KMS-11 (cell line): Measurements from ENCODE around the gene LRRC1.

Experiments
- H2AFZ ChIP-seq: fragments of 200-600 bp; sonication (generic); 2 replicates; pipeline ENCODE4 v1.6.1; 2016; ENCODE audit warnings: antibody characterized with exemption, mixed run types, low read depth
- H3K27ac ChIP-seq: fragments of 200-600 bp; sonication (generic); 2 replicates; pipeline ENCODE4 v1.6.1; 2016; ENCODE audit warnings: mild to moderate bottlenecking, mixed run types
- H3K27me3 ChIP-seq: fragments of 200-600 bp; sonication (generic); 2 replicates; pipeline ENCODE4 v1.6.1; 2017; ENCODE audit warnings: mild to moderate bottlenecking, low read depth, mixed run types, moderate library complexity; ENCODE audit not compliant: insufficient read depth
- H3K36me3 ChIP-seq: fragments of 200-600 bp; sonication (generic); 2 replicates; pipeline ENCODE4 v1.6.1; 2017; ENCODE audit warnings: mild to moderate bottlenecking, mixed run types; ENCODE audit not compliant: insufficient read depth
- H3K4me1 ChIP-seq: fragments of 200-600 bp; sonication (generic); 2 replicates; pipeline ENCODE4 v1.6.1; 2016; ENCODE audit warnings: mild to moderate bottlenecking, low read depth, mixed run types; ENCODE audit not compliant: poor library complexity, severe bottlenecking
- H3K4me2 ChIP-seq: fragments of 200-600 bp; sonication (generic); 2 replicates; pipeline ENCODE4 v1.7.0; 2016; ENCODE audit warnings: mild to moderate bottlenecking, mixed run types
- H3K4me3 ChIP-seq: fragments of 200-600 bp; sonication (generic); IDR thresholded peaks from 2 replicates; pipeline ENCODE4 v1.6.1; 2017; ENCODE audit warnings: low read depth, low read length, mixed read lengths; ENCODE audit not compliant: insufficient read depth
- H3K79me2 ChIP-seq: fragments of 200-600 bp; sonication (generic); 2 replicates; pipeline ENCODE4 v1.6.1; 2016; ENCODE audit warnings: low read depth, mixed run types; ENCODE audit not compliant: insufficient read depth
- H3K9ac ChIP-seq: fragments of 200-600 bp; sonication (generic); 2 replicates; pipeline ENCODE4 v1.6.1; 2016; ENCODE audit warnings: mild to moderate bottlenecking, mixed run types
- H4K20me1 ChIP-seq: fragments of 200-600 bp; sonication (generic); 2 replicates; pipeline ENCODE4 v1.6.1; 2016; ENCODE audit warnings: mild to moderate bottlenecking, mixed run types; ENCODE audit not compliant: insufficient read depth
- CTCF ChIP-seq: fragments of 200-600 bp; sonication (generic); conservative IDR thresholded peaks from 2 replicates; pipeline ENCODE4 v1.6.1; 2017; ENCODE audit warnings: low read depth, mild to moderate bottlenecking, antibody characterized with exemption, low read length, moderate library complexity, mixed read lengths

The LRRC1 gene

DNA sequence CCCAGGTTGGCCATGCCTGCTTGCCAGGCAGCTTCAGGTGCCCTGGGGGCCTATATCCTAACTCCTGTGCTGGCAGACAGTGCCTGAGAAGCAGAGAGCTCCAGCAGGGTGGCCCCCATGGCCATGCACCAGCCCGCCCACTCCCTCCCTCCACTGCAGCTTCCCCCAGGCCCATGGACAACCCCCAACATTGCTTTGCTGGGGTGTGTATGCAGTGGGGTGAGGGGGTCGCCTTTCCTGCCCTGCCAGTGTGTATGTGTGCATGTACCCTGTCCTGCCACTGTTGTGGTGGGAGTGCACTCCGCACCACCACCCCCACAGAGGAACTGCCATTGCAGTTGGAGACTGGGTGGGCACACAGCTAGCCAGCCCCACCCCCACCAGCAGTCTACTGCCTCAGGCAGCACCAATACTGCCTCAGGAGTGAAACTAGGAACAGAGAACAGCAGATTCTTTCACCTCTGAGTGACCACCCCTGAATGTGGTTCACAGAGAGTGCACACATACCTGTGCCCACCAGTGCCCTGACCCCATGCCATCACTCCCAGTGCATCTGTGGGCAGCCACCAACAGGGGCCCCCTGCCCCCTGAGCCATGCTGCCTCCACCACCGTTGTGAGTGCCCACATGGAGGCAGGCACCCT lies 151.1 kb downstream of the LRRC1 start:
- no peaks in the 10 kb centered on the region for H3K79me2 ChIP-seq
- no peaks in the 10 kb centered on the region for H3K27me3 ChIP-seq
- H3K4me1 ChIP-seq = no peaks in the 10 kb centered on the region
- no peak overlapping the region for H3K4me2 ChIP-seq
- H3K4me3 ChIP-seq = no peak overlapping the region
- TF ChIP-seq CTCF = no peak
- H3K27ac ChIP-seq = no peak overlapping the region
- no peak overlapping the region for H3K9ac ChIP-seq
- no peaks in the 10 kb centered on the region for H4K20me1 ChIP-seq
- H2AFZ ChIP-seq = no peak overlapping the region
- no peaks in the 10 kb centered on the region for H3K36me3 ChIP-seq

GRCh38 chr6:53947780-53948179 lies 153.0 kb downstream of the LRRC1 start:
- no peaks in the 10 kb centered on the region for H3K79me2 ChIP-seq
- H3K4me3 ChIP-seq = no peak overlapping the region
- H3K36me3 ChIP-seq = no peaks in the 10 kb centered on the region
- no peak overlapping the region for H3K4me2 ChIP-seq
- TF ChIP-seq CTCF = no peak
- no peak overlapping the region for H3K27ac ChIP-seq
- H3K4me1 ChIP-seq = no peaks in the 10 kb centered on the region
- H2AFZ ChIP-seq = no peak overlapping the region
- H3K9ac ChIP-seq = no peak overlapping the region
- no peaks in the 10 kb centered on the region for H4K20me1 ChIP-seq
- no peaks in the 10 kb centered on the region for H3K27me3 ChIP-seq

DNA sequence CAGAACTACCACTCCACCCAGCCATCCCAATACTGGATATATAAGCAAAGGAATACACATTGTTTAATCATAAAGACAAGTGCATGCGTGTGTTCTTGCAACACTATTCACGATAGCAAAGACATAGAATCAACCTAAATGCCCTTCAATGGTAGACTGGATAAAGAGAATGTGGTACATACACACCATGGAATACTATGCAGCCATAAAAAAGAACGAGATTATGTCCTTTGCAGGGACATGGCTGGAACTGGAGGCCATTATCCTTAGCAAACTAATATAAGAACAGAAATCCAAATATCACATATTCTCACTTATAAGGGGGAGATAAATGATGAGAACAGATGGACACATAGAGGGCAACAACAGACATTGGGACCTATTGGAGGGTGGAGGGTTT lies 156.6 kb downstream of the LRRC1 start:
- H3K27ac ChIP-seq = no peak overlapping the region
- H3K4me3 ChIP-seq = no peak overlapping the region
- H2AFZ ChIP-seq = no peak overlapping the region
- H3K79me2 ChIP-seq = no peaks in the 10 kb centered on the region
- no peaks in the 10 kb centered on the region for H3K36me3 ChIP-seq
- H3K9ac ChIP-seq = no peak overlapping the region
- peaks cover 6% of the 10 kb centered on the region for H3K4me1 ChIP-seq
- H3K27me3 ChIP-seq = no peaks in the 10 kb centered on the region
- H3K4me2 ChIP-seq = no peak overlapping the region
- H4K20me1 ChIP-seq = no peaks in the 10 kb centered on the region
- no peak for TF ChIP-seq CTCF

DNA sequence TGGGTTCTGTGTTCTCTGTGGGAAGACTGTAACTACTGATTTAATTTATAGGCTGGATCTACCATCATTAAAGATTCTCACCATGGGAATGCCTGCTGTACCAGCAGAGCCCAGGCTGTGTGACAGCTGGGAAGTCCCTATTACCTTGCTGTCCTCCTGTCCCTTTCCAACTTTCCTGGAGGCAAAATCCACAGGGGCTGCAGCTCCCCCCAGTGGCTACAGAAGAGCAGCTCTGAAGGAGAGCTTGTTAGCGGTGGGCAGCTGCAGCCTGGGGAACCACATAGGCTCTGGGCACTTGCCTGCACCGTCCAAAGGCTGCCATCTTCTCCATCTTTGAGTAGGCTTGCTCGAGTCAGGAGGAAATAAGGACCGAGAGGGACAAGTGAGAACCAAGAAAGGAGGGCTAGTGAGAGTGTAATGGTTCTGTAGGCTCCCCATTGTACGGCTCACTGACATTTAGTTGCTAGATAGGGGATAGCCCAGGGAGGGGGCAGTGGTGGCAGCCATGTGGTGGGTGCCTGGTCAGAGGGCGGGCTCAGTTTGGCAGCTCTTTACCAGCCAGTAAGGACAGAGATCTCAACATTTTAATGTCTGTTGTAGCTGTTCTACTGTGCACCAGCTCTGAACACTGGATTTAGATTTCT lies 161.4 kb downstream of the LRRC1 start:
- no peak overlapping the region for H3K4me2 ChIP-seq
- no peaks in the 10 kb centered on the region for H3K27me3 ChIP-seq
- H3K4me3 ChIP-seq = no peak overlapping the region
- H3K4me1 ChIP-seq = peaks cover 6% of the 10 kb centered on the region
- no peaks in the 10 kb centered on the region for H4K20me1 ChIP-seq
- H3K79me2 ChIP-seq = no peaks in the 10 kb centered on the region
- no peak overlapping the region for H3K27ac ChIP-seq
- no peaks in the 10 kb centered on the region for H3K36me3 ChIP-seq
- H3K9ac ChIP-seq = no peak overlapping the region
- TF ChIP-seq CTCF = peak; percentile 71
- H2AFZ ChIP-seq = peak overlapping the region; percentile 7; the same call in 1 of the 2 replicates
